ENCODE results near the gene FAM151B. TPM values are rescaled to one million over a fixed set of nuclear protein-coding genes. Genes with fewer than 3 reads are reported as not detected.

The FAM151B gene
- total RNA-seq, 1 donor from 2014 or later, result 3.9 TPM

GRCh38 chr5:80480354-80480753 lies 7.5 kb upstream of the FAM151B start:
- Mint-ChIP-seq H3K36me3 (peaks cover 61% of the 10 kb centered on the region), H3K27ac (no peak overlapping the region), H3K4me3 (no peak overlapping the region), H3K9me3 (peaks cover 26% of the 10 kb centered on the region), H3K27me3 (ENCODE audit: insufficient read depth, low read depth) (no peaks in the 10 kb centered on the region), H3K4me1 (no peaks in the 10 kb centered on the region)
- H3K9ac ChIP-seq, result no peak overlapping the region
- H4K20me1 ChIP-seq (ENCODE audit: low read depth), result no peaks in the 10 kb centered on the region
- H2AFZ ChIP-seq (replicated peaks), result no peak overlapping the region
- no peaks in the 10 kb centered on the region for H3K4me1 ChIP-seq
- no peak overlapping the region for H3K4me2 ChIP-seq
- H3F3A ChIP-seq (ENCODE audit: low read depth), result peaks cover 17% of the 10 kb centered on the region
- no peak overlapping the region for H3K4me3 ChIP-seq
- no peak for DNase-seq (ENCODE audit: low spot score)
- no peaks in the 10 kb centered on the region for H3K27me3 ChIP-seq
- H3K27ac ChIP-seq, result no peak overlapping the region
- TF ChIP-seq EZH2 (IDR thresholded peaks at IDR 0.05) (no peak), CTCF (IDR thresholded peaks at IDR 0.05) (no peak), EZH2phosphoT487 (IDR thresholded peaks at IDR 0.05) (no peak)
- H3K9me3 ChIP-seq (ENCODE audit: low read depth), result peaks cover 8% of the 10 kb centered on the region
- H3K36me3 ChIP-seq, result peaks cover 15% of the 10 kb centered on the region
- H3K79me2 ChIP-seq (ENCODE audit: low read depth), result no peaks in the 10 kb centered on the region

- peaks cover 58% of the 10 kb centered on the region for H3K36me3 Mint-ChIP-seq
- H3K4me2 ChIP-seq, result no peak overlapping the region
- H3K4me3 ChIP-seq, result no peak overlapping the region
- no peak overlapping the region for H3K4me3 Mint-ChIP-seq
- H4K20me1 ChIP-seq (ENCODE audit: low read depth), result no peaks in the 10 kb centered on the region
- H3K27me3 Mint-ChIP-seq (ENCODE audit: insufficient read depth, low read depth), result no peaks in the 10 kb centered on the region
- H2AFZ ChIP-seq (replicated peaks), result no peak overlapping the region
- H3K9ac ChIP-seq, result no peak overlapping the region
- peaks cover 15% of the 10 kb centered on the region for H3K36me3 ChIP-seq
- TF ChIP-seq EZH2 (IDR thresholded peaks at IDR 0.05) (no peak), CTCF (IDR thresholded peaks at IDR 0.05) (peak; percentile 69)
- peaks cover 8% of the 10 kb centered on the region for H3K9me3 ChIP-seq (ENCODE audit: low read depth)
- no peak overlapping the region for H3K27ac ChIP-seq
- H3K4me1 ChIP-seq, result no peaks in the 10 kb centered on the region
- H3K27me3 ChIP-seq, result no peaks in the 10 kb centered on the region
- no peaks in the 10 kb centered on the region for H3K79me2 ChIP-seq (ENCODE audit: low read depth)
- peak overlapping the region; percentile 44 for H3K27ac Mint-ChIP-seq
- H3K4me1 Mint-ChIP-seq, result no peaks in the 10 kb centered on the region
- peaks cover 26% of the 10 kb centered on the region for H3K9me3 Mint-ChIP-seq
- peak; percentile 57 for DNase-seq (ENCODE audit: low spot score)
- peaks cover 16% of the 10 kb centered on the region for H3F3A ChIP-seq (ENCODE audit: low read depth)
Observed at GRCh38 chr5:80481019-80481893, 6.6 kb upstream of the FAM151B start.

GRCh38 chr5:80482578-80482977 lies 5.3 kb upstream of the FAM151B start:
- peaks cover 8% of the 10 kb centered on the region for H3K9me3 ChIP-seq (ENCODE audit: low read depth)
- H3K27ac ChIP-seq, result no peak overlapping the region
- DNase-seq (ENCODE audit: low spot score), result no peak
- TF ChIP-seq CTCF (IDR thresholded peaks at IDR 0.05), result no peak
- TF ChIP-seq EZH2phosphoT487 (IDR thresholded peaks at IDR 0.05), result no peak
- TF ChIP-seq EZH2 (IDR thresholded peaks at IDR 0.05), result no peak
- peaks cover 8% of the 10 kb centered on the region for H3K4me1 Mint-ChIP-seq
- no peak overlapping the region for H3K9ac ChIP-seq
- no peaks in the 10 kb centered on the region for H3K27me3 Mint-ChIP-seq (ENCODE audit: insufficient read depth, low read depth)
- no peak overlapping the region for H3K4me3 Mint-ChIP-seq
- no peak overlapping the region for H3K4me3 ChIP-seq
- peaks cover 20% of the 10 kb centered on the region for H3F3A ChIP-seq (ENCODE audit: low read depth)
- peaks cover 6% of the 10 kb centered on the region for H3K36me3 ChIP-seq
- H3K79me2 ChIP-seq (ENCODE audit: low read depth), result no peaks in the 10 kb centered on the region
- peaks cover 26% of the 10 kb centered on the region for H3K9me3 Mint-ChIP-seq
- no peaks in the 10 kb centered on the region for H4K20me1 ChIP-seq (ENCODE audit: low read depth)
- no peak overlapping the region for H3K4me2 ChIP-seq
- no peaks in the 10 kb centered on the region for H3K4me1 ChIP-seq
- no peak overlapping the region for H2AFZ ChIP-seq (replicated peaks)
- no peaks in the 10 kb centered on the region for H3K27me3 ChIP-seq
- H3K36me3 Mint-ChIP-seq, result peaks cover 56% of the 10 kb centered on the region
- H3K27ac Mint-ChIP-seq, result no peak overlapping the region

Data from neural progenitor cell (in vitro differentiated cells).